GM13977 (cell line): ENCODE measurements around the gene TSHR.
"Not testable (repeated sequence)": the region's sequence is repeated elsewhere in the genome, so short reads cannot be mapped to it uniquely, and the experiment has no call there.

Experiments used
- DNase-seq: peaks from one replicate; pipeline ENCODE4 v3.0.0; 2012; ENCODE audit warnings: low spot score
- in situ Hi-C: fragments of 300-500 bp; cut with MboI; formaldehyde crosslinking; loops from one replicate; pipeline ENCODE4 v1.12.0; 2022; ENCODE audit warnings: low sequenced_read_pairs, low pct_unique_long_range_greater_than_20kb, mixed read lengths, inconsistent platforms; ENCODE audit not compliant: unreplicated experiment
- TF ChIP-seq, protein P1 (sequence below): IDR thresholded peaks from 2 replicates; pipeline ENCODE4 v1.5.1; 2012; ENCODE audit warnings: mild to moderate bottlenecking, control low read depth; ENCODE audit not compliant: insufficient read depth; ENCODE audit errors: extremely low read depth, missing control alignments

The TSHR gene

DNA sequence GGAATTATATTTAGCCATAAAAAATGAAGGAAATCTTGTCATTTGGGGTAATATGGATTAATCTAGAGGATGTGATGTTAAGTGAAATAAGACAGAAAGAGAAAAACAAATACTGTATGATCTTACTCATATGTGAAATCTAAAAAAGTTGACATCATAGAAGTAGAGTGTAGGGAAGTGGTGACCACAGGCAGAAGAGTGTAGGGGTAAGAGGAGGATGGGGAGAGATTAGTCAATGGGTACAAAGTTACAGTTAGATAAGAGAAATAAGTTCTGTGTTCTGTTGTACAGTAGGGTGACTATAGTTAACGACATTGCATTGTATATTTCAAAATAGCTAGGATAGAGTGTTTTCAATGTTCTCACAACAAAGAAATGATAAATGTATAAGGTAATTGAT lies 87.0 kb downstream of the TSHR start:
- no peak for DNase-seq
- TF ChIP-seq, protein P1, sequence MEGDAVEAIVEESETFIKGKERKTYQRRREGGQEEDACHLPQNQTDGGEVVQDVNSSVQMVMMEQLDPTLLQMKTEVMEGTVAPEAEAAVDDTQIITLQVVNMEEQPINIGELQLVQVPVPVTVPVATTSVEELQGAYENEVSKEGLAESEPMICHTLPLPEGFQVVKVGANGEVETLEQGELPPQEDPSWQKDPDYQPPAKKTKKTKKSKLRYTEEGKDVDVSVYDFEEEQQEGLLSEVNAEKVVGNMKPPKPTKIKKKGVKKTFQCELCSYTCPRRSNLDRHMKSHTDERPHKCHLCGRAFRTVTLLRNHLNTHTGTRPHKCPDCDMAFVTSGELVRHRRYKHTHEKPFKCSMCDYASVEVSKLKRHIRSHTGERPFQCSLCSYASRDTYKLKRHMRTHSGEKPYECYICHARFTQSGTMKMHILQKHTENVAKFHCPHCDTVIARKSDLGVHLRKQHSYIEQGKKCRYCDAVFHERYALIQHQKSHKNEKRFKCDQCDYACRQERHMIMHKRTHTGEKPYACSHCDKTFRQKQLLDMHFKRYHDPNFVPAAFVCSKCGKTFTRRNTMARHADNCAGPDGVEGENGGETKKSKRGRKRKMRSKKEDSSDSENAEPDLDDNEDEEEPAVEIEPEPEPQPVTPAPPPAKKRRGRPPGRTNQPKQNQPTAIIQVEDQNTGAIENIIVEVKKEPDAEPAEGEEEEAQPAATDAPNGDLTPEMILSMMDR = no peak
- in situ Hi-C loops = no loop called here

DNA sequence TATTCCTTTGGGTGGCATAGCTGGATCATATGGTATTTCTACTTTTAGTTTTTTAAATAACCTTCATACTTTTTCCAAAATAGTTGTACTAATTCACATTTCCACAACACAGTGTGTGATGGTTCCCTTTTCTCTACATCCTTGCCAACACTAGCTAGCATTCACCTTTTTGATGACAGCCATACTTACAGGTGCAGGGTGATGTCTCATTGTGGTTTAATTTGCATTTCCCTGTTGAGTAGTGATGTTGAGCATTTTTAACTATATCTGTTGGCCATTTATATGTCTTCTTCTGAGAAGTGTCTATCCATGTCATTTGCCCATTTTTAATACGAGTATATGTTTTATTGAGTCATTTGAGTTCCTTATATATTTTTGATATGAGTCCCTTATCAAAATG lies 96.1 kb downstream of the TSHR start:
- no peak for DNase-seq
- TF ChIP-seq, protein P1 = no peak
- in situ Hi-C loops = no loop called here

DNA sequence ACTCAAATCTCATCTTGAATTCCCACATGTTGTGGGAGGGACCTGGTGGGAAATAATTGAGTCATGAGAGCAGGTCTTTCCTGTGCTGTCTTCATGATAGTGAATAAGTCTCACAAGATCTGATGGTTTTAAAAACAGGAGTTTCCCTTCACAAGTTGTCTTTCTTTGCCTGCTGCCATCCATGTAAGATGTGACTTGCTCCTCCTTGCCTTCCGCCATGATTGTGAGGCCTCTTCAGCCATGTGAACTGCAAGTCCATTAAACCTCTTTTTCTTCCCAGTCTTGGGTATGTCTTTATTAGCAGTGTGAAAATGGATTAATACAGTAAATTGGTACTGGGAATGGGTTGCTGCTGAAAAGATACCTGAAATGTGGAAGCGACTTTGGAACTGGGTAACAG lies 98.6 kb downstream of the TSHR start:
- DNase-seq, in situ Hi-C loops: not testable (repeated sequence)

DNA sequence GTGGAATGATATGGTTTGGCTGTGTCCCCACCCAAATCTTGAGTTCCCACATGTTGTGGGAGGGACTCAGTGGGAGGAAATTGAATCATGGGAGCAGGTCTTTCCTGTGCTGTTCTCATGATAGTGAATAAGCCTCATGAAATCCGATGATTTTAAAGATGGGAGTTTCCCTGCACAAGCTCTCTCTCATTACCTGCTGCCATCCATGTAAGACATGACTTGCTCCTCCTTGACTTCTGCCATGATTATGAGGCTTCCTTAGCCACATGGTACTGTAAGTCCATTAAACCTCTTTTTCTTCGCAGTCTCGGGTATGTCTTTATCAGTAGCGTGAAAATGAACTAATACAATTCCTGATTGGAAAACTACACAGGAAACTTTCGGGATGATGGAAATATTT lies 100.5 kb downstream of the TSHR start:
- in situ Hi-C loops = no loop called here
- TF ChIP-seq, protein P1 = no peak
- DNase-seq = no peak

DNA sequence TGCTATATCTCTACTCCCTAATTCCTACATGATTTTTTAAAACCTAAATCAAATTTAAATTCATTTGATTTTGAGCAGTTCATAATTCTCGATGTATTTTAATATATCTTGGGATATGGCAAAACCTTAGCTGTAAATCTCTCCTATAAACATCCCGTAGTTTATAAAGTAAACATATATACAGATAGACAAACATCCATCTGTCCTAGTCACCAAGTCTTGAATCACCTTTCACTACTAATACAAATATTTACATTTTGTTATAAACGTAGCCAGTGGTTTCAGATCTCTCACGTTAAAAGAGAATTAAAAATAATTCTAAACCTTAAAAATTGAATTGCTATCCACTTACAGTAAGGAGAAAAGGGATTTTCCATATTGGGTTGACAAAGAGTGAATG lies 107.0 kb downstream of the TSHR start:
- no peak for DNase-seq
- TF ChIP-seq, protein P1 = no peak
- in situ Hi-C loops = no loop called here

DNA sequence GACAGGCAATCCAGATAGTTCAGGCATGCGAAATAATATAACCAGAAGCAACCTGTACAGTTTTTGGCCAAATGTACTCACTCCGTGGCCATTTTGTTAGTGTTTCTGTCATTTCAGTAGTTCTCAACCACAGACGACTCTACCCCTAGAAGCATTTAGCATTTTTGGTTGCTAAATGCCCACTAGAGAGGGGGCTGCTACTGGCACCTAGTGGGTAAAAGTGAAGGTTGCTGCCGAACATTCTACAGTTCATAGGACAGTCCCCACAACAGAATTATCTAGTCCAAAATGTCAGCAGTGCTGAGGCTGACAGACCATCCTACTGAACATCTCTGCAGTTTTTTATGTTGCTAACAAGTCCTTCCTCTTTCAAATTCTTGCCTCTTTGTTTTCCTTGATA lies 107.4 kb downstream of the TSHR start:
- TF ChIP-seq, protein P1 = peak; percentile 21
- no peak for DNase-seq
- in situ Hi-C loops = no loop called here

DNA sequence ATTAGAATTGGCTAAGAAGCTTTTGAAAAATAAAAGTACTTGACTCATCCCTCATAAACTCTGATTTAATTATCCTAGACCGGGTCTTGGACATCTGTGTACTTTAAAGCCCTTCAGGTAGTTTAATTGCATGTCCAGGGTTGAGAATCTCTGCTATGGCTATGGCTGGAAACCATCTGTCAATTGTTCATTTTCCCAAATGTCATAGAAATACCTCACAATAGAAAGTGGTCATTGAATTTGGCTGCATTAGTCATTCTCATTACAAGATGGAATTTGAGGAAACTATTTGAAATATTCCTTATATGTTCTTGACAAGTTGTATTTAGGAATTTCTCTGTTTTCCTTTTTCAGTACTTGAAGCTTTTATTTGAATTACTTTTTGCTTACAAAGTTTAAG lies 111.3 kb downstream of the TSHR start:
- no peak for DNase-seq
- TF ChIP-seq, protein P1 = no peak
- in situ Hi-C loops = no loop called here
